ENCODE measurements around the gene TUB. TPM values are rescaled to one million over a fixed set of nuclear protein-coding genes. Genes with fewer than 3 reads are reported as not detected.

TUB gene
- total RNA-seq, 1 donor from 2014 or later = 3.3 TPM

GRCh38 chr11:8033305-8034105 lies 47.5 kb upstream of the TUB start:
- H3K27me3 ChIP-seq (ENCODE audit: control insufficient read depth, insufficient read depth, low read length) = peaks cover 14% of the 10 kb centered on the region
- peak; percentile 37 for DNase-seq (ENCODE audit: low read depth)

GRCh38 chr11:8034106-8034585 lies 46.9 kb upstream of the TUB start:
- no peak for TF ChIP-seq CTCF (IDR thresholded peaks at IDR 0.05; ENCODE audit: insufficient read depth, low read length, poor library complexity, severe bottlenecking)
- Histone ChIP-seq H3K4me3 (ENCODE audit: low read depth, low read length) (no peak overlapping the region), H3K36me3 (ENCODE audit: control insufficient read depth, insufficient read depth, low read length) (no peaks in the 10 kb centered on the region), H3K27me3 (ENCODE audit: control insufficient read depth, insufficient read depth, low read length) (peaks cover 14% of the 10 kb centered on the region)
- DNase-seq (ENCODE audit: low read depth) = no peak

More at GRCh38 chr11:8033305-8034105, 47.5 kb upstream of the TUB start:
- Histone ChIP-seq H3K36me3 (ENCODE audit: control insufficient read depth, insufficient read depth, low read length) (no peaks in the 10 kb centered on the region), H3K4me3 (ENCODE audit: low read depth, low read length) (no peak overlapping the region)
- TF ChIP-seq CTCF (IDR thresholded peaks at IDR 0.05; ENCODE audit: insufficient read depth, low read length, poor library complexity, severe bottlenecking) = peak; percentile 96

DNA sequence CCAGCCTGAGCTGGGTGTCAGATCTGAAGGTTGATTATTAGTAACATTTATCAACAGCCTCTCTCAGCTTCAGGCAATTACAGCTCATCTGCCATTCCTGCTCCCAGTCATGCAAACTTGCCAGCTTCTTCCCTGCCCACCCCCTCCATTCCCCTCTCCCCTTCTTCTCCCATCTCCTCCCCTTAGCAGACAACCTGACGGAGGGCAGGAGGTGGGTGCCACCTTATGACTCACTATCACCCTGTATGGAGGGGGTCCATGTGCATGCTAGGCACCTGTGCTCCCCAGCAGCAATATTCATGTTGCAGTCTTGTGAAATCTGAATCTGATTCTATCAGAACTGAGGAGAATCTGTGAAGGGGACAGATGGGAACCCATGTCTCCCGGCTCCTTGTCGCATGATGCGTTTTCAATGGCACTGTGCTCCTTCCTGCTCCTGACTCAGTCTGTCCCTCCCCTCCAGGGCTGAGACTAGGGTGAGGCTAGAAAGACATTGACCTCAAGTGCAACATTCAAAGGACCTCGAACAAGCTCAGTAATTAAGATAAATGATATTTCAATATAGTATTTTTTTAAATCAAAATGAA lies 46.3 kb upstream of the TUB start:
- Histone ChIP-seq H3K27me3 (ENCODE audit: control insufficient read depth, insufficient read depth, low read length) (peaks cover 14% of the 10 kb centered on the region), H3K4me3 (ENCODE audit: low read depth, low read length) (no peak overlapping the region), H3K36me3 (ENCODE audit: control insufficient read depth, insufficient read depth, low read length) (no peaks in the 10 kb centered on the region)
- DNase-seq (ENCODE audit: low read depth) = no peak
- no peak for TF ChIP-seq CTCF (IDR thresholded peaks at IDR 0.05; ENCODE audit: insufficient read depth, low read length, poor library complexity, severe bottlenecking)

DNA sequence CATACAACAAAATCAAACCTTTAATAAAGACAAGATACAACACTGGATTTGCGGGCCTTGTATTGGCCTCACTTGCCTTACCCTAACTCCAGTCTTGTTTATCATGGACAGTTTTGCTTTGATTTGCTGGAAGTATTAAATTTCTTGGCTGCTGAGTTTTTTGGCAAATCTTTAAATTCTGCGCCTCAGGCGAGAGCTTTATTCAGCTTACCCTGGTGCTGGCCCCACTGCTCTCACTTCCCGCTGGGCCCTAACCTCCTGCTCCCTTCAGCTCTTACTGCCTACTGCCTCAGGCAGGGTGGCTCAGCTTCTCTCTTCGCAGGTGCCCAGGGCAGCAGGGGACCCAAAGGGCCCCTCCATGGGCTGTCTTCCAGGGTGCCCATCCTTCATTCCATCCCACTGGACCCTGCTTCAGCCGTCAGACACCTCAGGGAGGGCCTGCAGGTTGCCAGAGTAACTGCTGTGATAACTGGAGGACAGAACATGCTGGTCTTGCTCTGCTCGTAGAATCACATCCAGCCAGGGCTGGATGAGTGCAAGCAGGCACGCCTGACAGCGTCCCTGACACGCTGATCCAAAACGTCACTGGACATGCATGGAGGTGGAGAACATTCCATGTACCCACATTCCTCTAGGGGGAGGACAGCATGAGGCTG lies 45.7 kb upstream of the TUB start:
- DNase-seq (ENCODE audit: low read depth) = no peak
- Histone ChIP-seq H3K27me3 (ENCODE audit: control insufficient read depth, insufficient read depth, low read length) (peaks cover 14% of the 10 kb centered on the region), H3K4me3 (ENCODE audit: low read depth, low read length) (no peak overlapping the region), H3K36me3 (ENCODE audit: control insufficient read depth, insufficient read depth, low read length) (no peaks in the 10 kb centered on the region)
- TF ChIP-seq CTCF (IDR thresholded peaks at IDR 0.05; ENCODE audit: insufficient read depth, low read length, poor library complexity, severe bottlenecking) = no peak

DNA sequence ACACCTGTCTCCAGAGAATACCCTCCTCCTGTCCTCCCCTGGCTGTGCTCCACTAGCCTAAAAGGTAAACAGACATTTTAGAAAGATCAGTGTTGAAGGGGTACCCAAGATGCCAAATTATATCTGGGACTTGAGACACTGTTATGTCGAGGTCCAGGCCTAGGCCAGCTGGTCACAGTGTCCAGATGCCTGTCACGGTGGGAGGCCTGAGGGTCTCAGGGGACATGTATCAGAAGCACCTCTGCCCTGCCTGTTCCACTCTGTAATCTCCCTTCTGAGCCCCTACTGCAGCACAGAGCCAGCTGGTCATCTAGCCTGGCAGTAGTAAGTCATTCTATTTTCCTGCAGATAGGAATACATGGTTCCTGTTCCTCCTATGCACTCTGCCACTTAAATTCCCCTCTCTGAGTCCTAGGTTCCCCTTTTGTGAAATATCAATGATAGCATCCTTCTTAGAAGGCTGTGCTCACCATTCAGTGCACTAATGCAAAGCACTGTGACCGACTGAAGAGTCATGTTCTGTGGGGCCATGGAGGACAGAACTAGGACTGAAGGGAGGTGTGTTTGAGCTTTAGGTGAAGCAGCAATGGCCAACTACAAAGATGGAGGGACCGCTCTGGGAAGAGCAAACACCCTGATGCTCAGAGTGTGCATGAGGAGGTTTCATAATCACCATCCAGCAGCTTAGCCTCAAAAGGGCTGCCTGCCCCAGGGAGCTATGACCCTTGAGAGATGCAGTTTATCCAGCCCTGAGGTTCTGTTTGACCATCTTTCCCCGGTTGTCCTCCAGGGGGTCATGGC lies 44.8 kb upstream of the TUB start:
- no peak for DNase-seq (ENCODE audit: low read depth)
- Histone ChIP-seq H3K4me3 (ENCODE audit: low read depth, low read length) (no peak overlapping the region), H3K27me3 (ENCODE audit: control insufficient read depth, insufficient read depth, low read length) (peaks cover 14% of the 10 kb centered on the region), H3K36me3 (ENCODE audit: control insufficient read depth, insufficient read depth, low read length) (no peaks in the 10 kb centered on the region)
- TF ChIP-seq CTCF (IDR thresholded peaks at IDR 0.05; ENCODE audit: insufficient read depth, low read length, poor library complexity, severe bottlenecking) = no peak

Data from kidney epithelial cell (primary cell).